EL (cell line): ENCODE data around the gene SND1.

Experiments
- DNase-seq: peaks from one replicate; pipeline ENCODE4 v3.0.0-alpha.2; 2016

Gene SND1

GRCh38 chr7:127914693-127915092, 262.7 kb downstream of the SND1 start:
- no peak for DNase-seq

- no peak for DNase-seq
These were observed 264.7 kb downstream of the SND1 start for GRCh38 chr7:127916735-127917134.

- no peak for DNase-seq
These were observed 266.1 kb downstream of the SND1 start for GRCh38 chr7:127918130-127918529.

GRCh38 chr7:127920787-127921438, 268.9 kb downstream of the SND1 start:
- peak; percentile 41 for DNase-seq

- no peak for DNase-seq
These were observed 270.7 kb downstream of the SND1 start for GRCh38 chr7:127922656-127923055.

GRCh38 chr7:127924874-127925273, 272.9 kb downstream of the SND1 start:
- DNase-seq, result no peak

- DNase-seq, result peak; percentile 28
These were observed 275.3 kb downstream of the SND1 start for GRCh38 chr7:127927348-127927696.

- no peak for DNase-seq
These were observed 276.2 kb downstream of the SND1 start for GRCh38 chr7:127928222-127928621.

- no peak for DNase-seq
These were observed 276.9 kb downstream of the SND1 start for GRCh38 chr7:127928852-127929251.

GRCh38 chr7:127930341-127931328, 278.6 kb downstream of the SND1 start:
- DNase-seq, result no peak

- DNase-seq, result no peak
These were observed 280.1 kb downstream of the SND1 start for GRCh38 chr7:127932076-127932475.

- no peak for DNase-seq
These were observed 280.5 kb downstream of the SND1 start for GRCh38 chr7:127932496-127932895.

GRCh38 chr7:127933146-127933545, 281.2 kb downstream of the SND1 start:
- no peak for DNase-seq

GRCh38 chr7:127934711-127935110, 282.7 kb downstream of the SND1 start:
- no peak for DNase-seq

- no peak for DNase-seq
These were observed 283.9 kb downstream of the SND1 start for GRCh38 chr7:127935847-127936376.

- no peak for DNase-seq
These were observed 285.2 kb downstream of the SND1 start for GRCh38 chr7:127937066-127937680.

- DNase-seq, result peak; percentile 86
These were observed 286.6 kb downstream of the SND1 start for GRCh38 chr7:127938588-127938987.

- DNase-seq, result no peak
These were observed 288.6 kb downstream of the SND1 start for GRCh38 chr7:127940381-127941160.

- DNase-seq, result no peak
These were observed 289.6 kb downstream of the SND1 start for GRCh38 chr7:127941476-127942210.

- DNase-seq, result no peak
These were observed 291.8 kb downstream of the SND1 start for GRCh38 chr7:127943541-127944521.

- no peak for DNase-seq
These were observed 294.1 kb downstream of the SND1 start for GRCh38 chr7:127946111-127946510.
